ENCODE data around the gene CENPVL3.
"Not testable (repeated sequence)": the region's sequence is repeated elsewhere in the genome, so short reads cannot be mapped to it uniquely, and the experiment has no call there.

The CENPVL3 gene

GRCh38 chrX:51618241-51619155 lies at the start of gene CENPVL3:
TSS of gene CENPVL3 (minus strand) at chrX:51618912. CDS start at chrX:51618873, 39 bp downstream.
- DNase-seq (ENCODE audit: low read depth in 2 of 3, low spot score in 1 of 3), result not testable (repeated sequence)

GRCh38 chrX:51665981-51666380 lies 47.3 kb upstream of the CENPVL3 start:
- no peak for DNase-seq (ENCODE audit: low read depth in 2 of 3, low spot score in 1 of 3)

- no peak for DNase-seq (ENCODE audit: low read depth in 2 of 3, low spot score in 1 of 3)
Observed at GRCh38 chrX:51643377-51643776, 24.7 kb upstream of the CENPVL3 start.

- peak in 1 of 3 donors; percentile 16 for DNase-seq (ENCODE audit: low read depth in 2 of 3, low spot score in 1 of 3)
Observed at GRCh38 chrX:51641421-51642021, 22.8 kb upstream of the CENPVL3 start.

GRCh38 chrX:51636511-51636910 lies 17.8 kb upstream of the CENPVL3 start:
- DNase-seq (ENCODE audit: low read depth in 2 of 3, low spot score in 1 of 3), result not testable (repeated sequence)

GRCh38 chrX:51614353-51615012 lies 4.2 kb downstream of the CENPVL3 start:
- no peak for DNase-seq (ENCODE audit: low read depth in 2 of 3, low spot score in 1 of 3)

- no peak for DNase-seq (ENCODE audit: low read depth in 2 of 3, low spot score in 1 of 3)
Observed at GRCh38 chrX:51608766-51609165, 9.9 kb downstream of the CENPVL3 start.

- no peak for DNase-seq (ENCODE audit: low read depth in 2 of 3, low spot score in 1 of 3)
Observed at GRCh38 chrX:51608126-51608525, 10.6 kb downstream of the CENPVL3 start.

- DNase-seq (ENCODE audit: low read depth in 2 of 3, low spot score in 1 of 3), result no peak
Observed at GRCh38 chrX:51606446-51606845, 12.3 kb downstream of the CENPVL3 start.

- DNase-seq (ENCODE audit: low read depth in 2 of 3, low spot score in 1 of 3), result no peak
Observed at GRCh38 chrX:51598899-51599298, 19.8 kb downstream of the CENPVL3 start.

GRCh38 chrX:51571874-51572273 lies 46.8 kb downstream of the CENPVL3 start:
- DNase-seq (ENCODE audit: low read depth in 2 of 3, low spot score in 1 of 3), result no peak

- DNase-seq (ENCODE audit: low read depth in 2 of 3, low spot score in 1 of 3), result no peak
Observed at GRCh38 chrX:51569561-51569960, 49.2 kb downstream of the CENPVL3 start.

GRCh38 chrX:51568586-51568985 lies 50.1 kb downstream of the CENPVL3 start:
- DNase-seq (ENCODE audit: low read depth in 2 of 3, low spot score in 1 of 3), result no peak
